DMS53 treated with DMSO at 0.1 percent for 48 hours (cell line): Measurements from ENCODE around the gene TANC1.
A peak's percentile ranks its signal among the peaks of the same experiment; 100 is the strongest.
"Not testable (repeated sequence)": the region's sequence is repeated elsewhere in the genome, so short reads cannot be mapped to it uniquely, and the experiment has no call there.

ENCODE experiments used
- DNase-seq: peaks from one replicate; lab custom pipeline; 2025; ENCODE audit not compliant: unreplicated experiment; lab: John Stamatoyannopoulos, UW

The TANC1 gene

GRCh38 chr2:159082119-159082518, 113.7 kb downstream of the TANC1 start:
- DNase-seq: no peak

- no peak for DNase-seq
Observed at GRCh38 chr2:159084384-159085370, 116.2 kb downstream of the TANC1 start.

- no peak for DNase-seq
Observed at GRCh38 chr2:159086342-159086741, 117.9 kb downstream of the TANC1 start.

GRCh38 chr2:159086826-159087225, 118.4 kb downstream of the TANC1 start:
- DNase-seq: no peak

- no peak for DNase-seq
Observed at GRCh38 chr2:159088906-159089305, 120.5 kb downstream of the TANC1 start.

GRCh38 chr2:159089543-159089942, 121.1 kb downstream of the TANC1 start:
- no peak for DNase-seq

- DNase-seq: no peak
Observed at GRCh38 chr2:159090514-159091201, 122.2 kb downstream of the TANC1 start.

- DNase-seq: no peak
Observed at GRCh38 chr2:159091381-159091780, 122.9 kb downstream of the TANC1 start.

- DNase-seq: no peak
Observed at GRCh38 chr2:159091976-159092375, 123.5 kb downstream of the TANC1 start.

GRCh38 chr2:159093497-159093896, 125.1 kb downstream of the TANC1 start:
- peak; percentile 17 for DNase-seq

- DNase-seq: no peak
Observed at GRCh38 chr2:159094173-159094737, 125.8 kb downstream of the TANC1 start.

- DNase-seq: no peak
Observed at GRCh38 chr2:159095813-159096212, 127.4 kb downstream of the TANC1 start.

GRCh38 chr2:159096302-159096855, 127.9 kb downstream of the TANC1 start:
- not testable (repeated sequence) for DNase-seq

GRCh38 chr2:159096901-159097300, 128.5 kb downstream of the TANC1 start:
- DNase-seq: no peak

- DNase-seq: peak; percentile 74
Observed at GRCh38 chr2:159098361-159098760, 129.9 kb downstream of the TANC1 start.

GRCh38 chr2:159098921-159099411, 130.5 kb downstream of the TANC1 start:
- DNase-seq: no peak

- DNase-seq: no peak
Observed at GRCh38 chr2:159101755-159102489, 133.5 kb downstream of the TANC1 start.

GRCh38 chr2:159103411-159103810, 135.0 kb downstream of the TANC1 start:
- no peak for DNase-seq

GRCh38 chr2:159106109-159106508, 137.7 kb downstream of the TANC1 start:
- no peak for DNase-seq

- no peak for DNase-seq
Observed at GRCh38 chr2:159108181-159108893, 139.9 kb downstream of the TANC1 start.
